HCT116 (cell line): ENCODE measurements around the gene SLC9A9. TPM values are rescaled to one million over a fixed set of nuclear protein-coding genes. Genes with fewer than 3 reads are reported as not detected.

ENCODE experiments used
- ATAC-seq: fragments of 200-7000 bp; cut with Tn5 transposase; 2 replicates; pipeline ENCODE4 v1.9.1; 2020; ENCODE audit warnings: mild to moderate bottlenecking, moderate library complexity
- BruUV-seq: library from RNA; stranded (reverse); fragments of 400-500 nt; replicated peaks from 2 replicates; lab custom pipeline; 2021; lab: Mats Ljungman, UMichigan
- CTCF ChIA-PET: fragments of 300-600 bp; sonication (Branson Sonifier 250); formaldehyde crosslinking; loops from one replicate; lab custom pipeline; 2021; ENCODE audit warnings: antibody characterized with exemption; lab: Charles Lee
- POLR2A ChIA-PET: fragments of 300-600, 350-600 bp; sonication (Branson Sonifier 250); formaldehyde crosslinking; loops from one replicate; lab custom pipeline; 2021; ENCODE audit warnings: antibody characterized with exemption; lab: Charles Lee
- RAD21 ChIA-PET, 2 experiments: fragments of 300-600 bp; sonication (Branson Sonifier 250); formaldehyde crosslinking; loops; one replicate each; lab custom pipeline; 2023; ENCODE audit warnings: low total read pairs in 2 of 2; ENCODE audit not compliant: uncharacterized antibody in 2 of 2, unreplicated experiment in 2 of 2, low non-redundant PET in 1 of 2; lab: Charles Lee
- DNase-seq: peaks from one replicate; pipeline ENCODE4 v3.0.0-alpha.2; 2010; ENCODE audit warnings: low read depth, low spot score
- H2AFZ ChIP-seq: fragments of 200-600 bp; shearing (Covaris generic), sonication (generic); 2 replicates; pipeline ENCODE4 v1.6.1; 2017; ENCODE audit warnings: low read depth, mixed run types, mixed read lengths, antibody characterized with exemption, low read length; ENCODE audit not compliant: poor library complexity, severe bottlenecking
- H3K27ac ChIP-seq: 2 replicates; pipeline ENCODE4 v1.5.1; 2012; ENCODE audit warnings: low read depth, low read length
- H3K27me3 ChIP-seq: fragments of 200-600 bp; sonication (generic); 2 replicates; pipeline ENCODE4 v1.6.1; 2016; ENCODE audit warnings: mixed run types, low read length, mixed read lengths; ENCODE audit not compliant: insufficient read depth
- H3K36me3 ChIP-seq, 2 experiments: fragments of 200-500 bp in 1 of 2; fragments of 200-600 bp in 1 of 2; sonication (Bioruptor generic) in 1 of 2; sonication (generic) in 1 of 2; 2 replicates each; pipeline versions ENCODE4 v1.5.1 to v1.6.1; 2014 to 2016; ENCODE audit warnings: low read length in 2 of 2, inconsistent platforms in 1 of 2, mixed read lengths in 1 of 2, mixed run types in 1 of 2; ENCODE audit not compliant: insufficient read depth in 2 of 2, control insufficient read depth in 1 of 2
- H3K4me1 ChIP-seq, 2 experiments: fragments of 200-600 bp in 1 of 2; sonication (generic) in 1 of 2; 2 replicates each; pipeline versions ENCODE4 v1.5.1 to v1.6.1; 2012 to 2017; ENCODE audit warnings: low read length in 2 of 2, inconsistent platforms in 1 of 2, mild to moderate bottlenecking in 1 of 2, mixed read lengths in 1 of 2, mixed run types in 1 of 2, moderate library complexity in 1 of 2; ENCODE audit not compliant: insufficient read depth in 2 of 2, control insufficient read depth in 1 of 2
- H3K4me2 ChIP-seq: fragments of 200-600 bp; sonication (generic); 2 replicates; pipeline ENCODE4 v1.6.1; 2017; ENCODE audit warnings: mixed run types, low read length, mixed read lengths
- H3K4me3 ChIP-seq, 2 experiments: fragments of 200-600 bp in 1 of 2; sonication (generic) in 1 of 2; replicated peaks in 1 of 2; 2 replicates each; pipeline ENCODE4 v1.5.1; 2011 to 2016; ENCODE audit warnings: low read length in 2 of 2, control low read depth in 1 of 2, low read depth in 1 of 2, mild to moderate bottlenecking in 1 of 2, mixed read lengths in 1 of 2, mixed run types in 1 of 2
- H3K79me2 ChIP-seq: fragments of 200-600 bp; sonication (generic); 2 replicates; pipeline ENCODE4 v1.6.1; 2017; ENCODE audit warnings: mild to moderate bottlenecking, mixed run types, low read length, moderate library complexity, mixed read lengths; ENCODE audit not compliant: insufficient read depth
- H3K9ac ChIP-seq: fragments of 200-600 bp; sonication (generic); 2 replicates; pipeline ENCODE4 v1.6.1; 2016; ENCODE audit warnings: low read length, mixed read lengths
- H3K9me2 ChIP-seq: fragments of 200-600 bp; sonication (generic), shearing (Covaris generic); 2 replicates; pipeline ENCODE4 v1.6.1; 2017; ENCODE audit warnings: mixed run types, mild to moderate bottlenecking, moderate library complexity; ENCODE audit not compliant: insufficient read depth
- H3K9me3 ChIP-seq, 2 experiments: fragments of 200-500 bp in 1 of 2; fragments of 200-600 bp in 1 of 2; sonication (Bioruptor generic) in 1 of 2; sonication (generic) in 1 of 2; 2 replicates each; pipeline ENCODE4 v1.6.1; 2014 to 2017; ENCODE audit warnings: low read length in 2 of 2, mixed read lengths in 2 of 2, inconsistent platforms in 1 of 2, low read depth in 1 of 2, mild to moderate bottlenecking in 1 of 2, mixed run types in 1 of 2, moderate library complexity in 1 of 2; ENCODE audit not compliant: control insufficient read depth in 1 of 2, insufficient read depth in 1 of 2
- H4K20me1 ChIP-seq: fragments of 200-600 bp; sonication (generic), shearing (Covaris generic); 2 replicates; pipeline ENCODE4 v1.6.1; 2017; ENCODE audit warnings: mixed run types, mild to moderate bottlenecking, moderate library complexity; ENCODE audit not compliant: insufficient read depth
- CTCF ChIP-seq, 3 experiments: fragments of 200-600 bp in 1 of 3; sonication (generic) in 1 of 3; IDR thresholded peaks in 2 of 3; conservative IDR thresholded peaks in 1 of 3; 2 replicates each; pipeline ENCODE4 v1.5.1; 2012 to 2017; ENCODE audit warnings: low read depth in 2 of 3, low read length in 2 of 3, antibody characterized with exemption in 1 of 3, borderline replicate concordance in 1 of 3, control low read depth in 1 of 3, mild to moderate bottlenecking in 1 of 3, mixed read lengths in 1 of 3, mixed run types in 1 of 3, moderate library complexity in 1 of 3; ENCODE audit not compliant: insufficient read depth in 1 of 3
- EZH2 ChIP-seq: fragments of 200-600 bp; sonication (generic); IDR thresholded peaks from 2 replicates; pipeline ENCODE4 v1.6.1; 2017; ENCODE audit warnings: antibody characterized with exemption, mixed run types
- FOSL1 ChIP-seq: IDR thresholded peaks from 2 replicates; pipeline ENCODE4 v1.6.1; 2012; ENCODE audit warnings: low read depth
- JUND ChIP-seq: IDR thresholded peaks from 2 replicates; pipeline ENCODE4 v1.6.1; 2012
- POLR2A ChIP-seq: IDR thresholded peaks from 2 replicates; pipeline ENCODE4 v1.7.0; 2011; ENCODE audit warnings: borderline replicate concordance; ENCODE audit not compliant: insufficient read depth, insufficient read length; ENCODE audit errors: extremely low read depth
- RAD21 ChIP-seq: IDR thresholded peaks from 2 replicates; pipeline ENCODE4 v1.6.1; 2012; ENCODE audit warnings: low read depth, mild to moderate bottlenecking
- REST ChIP-seq: IDR thresholded peaks from 2 replicates; pipeline ENCODE4 v1.6.1; 2012; ENCODE audit warnings: low read depth
- SP1 ChIP-seq: IDR thresholded peaks from 2 replicates; pipeline ENCODE4 v1.6.1; 2012; ENCODE audit warnings: low read depth
- SRF ChIP-seq: IDR thresholded peaks from 2 replicates; pipeline ENCODE4 v1.6.1; 2012; ENCODE audit warnings: low read depth
- YY1 ChIP-seq: IDR thresholded peaks from 2 replicates; pipeline ENCODE4 v1.6.1; 2011; ENCODE audit warnings: low read length, low read depth, moderate library complexity, mild to moderate bottlenecking; ENCODE audit not compliant: insufficient replicate concordance; ENCODE audit errors: extremely low read depth
- ZBTB33 ChIP-seq: IDR thresholded peaks from 2 replicates; pipeline ENCODE4 v1.6.1; 2011; ENCODE audit warnings: mild to moderate bottlenecking, low read length, moderate library complexity; ENCODE audit not compliant: insufficient replicate concordance; ENCODE audit errors: extremely low read depth
- intact Hi-C: fragments of 100-400 bp; cut with micrococcal nuclease; formaldehyde crosslinking; loops from 2 replicates; pipeline ENCODE4 v1.10.0; 2022
- total RNA-seq: library from RNA; stranded (reverse); gene quantifications from one replicate; pipeline ENCODE4 v1.2.1, GENCODE V29; 2021; ENCODE audit not compliant: unreplicated experiment

Gene SLC9A9
- total RNA-seq, 1 experiment from 2014 or later, result 0.20 TPM

- no peak for TF ChIP-seq REST
Measured at GRCh38 chr3:143222505-143222904, 625.8 kb downstream of the SLC9A9 start (continued).

- intact Hi-C loops, result no loop called here
- DNase-seq, result no peak
- ChIA-PET RAD21 (no interaction called here), CTCF (no interaction called here), POLR2A (no interaction called here)
- Histone ChIP-seq H3K9me3 (no peaks in the 10 kb centered on the region), H3K9ac (no peak overlapping the region), H3K9me2 (no peaks in the 10 kb centered on the region), H2AFZ (no peak overlapping the region), H3K4me2 (no peak overlapping the region), H3K79me2 (no peaks in the 10 kb centered on the region), H3K27me3 (no peaks in the 10 kb centered on the region), H3K4me1 (no peaks in the 10 kb centered on the region), H3K4me3 (no peak overlapping the region), H3K27ac (no peak overlapping the region), H4K20me1 (no peaks in the 10 kb centered on the region), H3K36me3 (no peaks in the 10 kb centered on the region)
- BruUV-seq, result no TSS peak
- no peak for ATAC-seq
- TF ChIP-seq SP1 (no peak), FOSL1 (no peak), YY1 (no peak), JUND (no peak), EZH2 (no peak), CTCF (IDR thresholded peaks at IDR 0.05 in 2 of 3, conservative IDR thresholded peaks at IDR 0.05 in 1 of 3; ENCODE audit: borderline replicate concordance in 1 of 3, insufficient read depth in 1 of 3, low read depth in 2 of 3, low read length in 2 of 3) (no peak), RAD21 (no peak), ZBTB33 (no peak), SRF (no peak), POLR2A (no peak)
Measured at GRCh38 chr3:143221446-143221845, 626.8 kb downstream of the SLC9A9 start.
